HEK293 (cell line): ENCODE measurements around the gene RAB23.

Experiments used
- ZNF174 ChIP-seq: fragments of 450-650 bp; formaldehyde crosslinking; IDR thresholded peaks from 2 replicates; pipeline ENCODE4 v1.5.0; 2017; ENCODE audit warnings: missing biosample characterization, mild to moderate bottlenecking, missing genetic modification characterization
- ZNF175 ChIP-seq: fragments of 450-650 bp; formaldehyde crosslinking; IDR thresholded peaks from 2 replicates; pipeline ENCODE4 v1.5.1; 2016; ENCODE audit warnings: missing biosample characterization, missing genetic modification characterization
- TF ChIP-seq, protein P1 (sequence below): fragments of 450-650 bp; formaldehyde crosslinking; IDR thresholded peaks from 2 replicates; pipeline ENCODE4 v1.5.1; 2016; ENCODE audit warnings: missing biosample characterization, missing genetic modification characterization

DNA sequence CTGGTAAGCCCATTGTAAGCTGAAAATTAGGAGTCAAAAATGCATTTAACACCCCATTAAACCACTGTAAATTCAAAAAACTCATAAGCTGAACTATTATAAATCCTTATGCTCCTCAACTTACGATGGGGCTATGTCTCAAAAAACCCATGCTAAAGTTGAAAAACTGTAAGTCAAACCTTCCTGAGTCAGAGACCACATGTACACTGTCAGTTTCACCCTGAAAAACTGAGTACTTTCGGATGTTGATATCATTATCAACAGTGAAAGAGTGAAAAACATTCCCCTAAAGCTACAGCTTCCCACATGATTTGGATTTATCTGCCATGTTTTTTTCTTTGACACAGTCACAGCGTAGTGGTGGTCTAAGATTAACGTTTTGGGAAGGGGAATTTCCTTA, 14.2 kb downstream of the RAB23 start:
- TF ChIP-seq, protein P1, sequence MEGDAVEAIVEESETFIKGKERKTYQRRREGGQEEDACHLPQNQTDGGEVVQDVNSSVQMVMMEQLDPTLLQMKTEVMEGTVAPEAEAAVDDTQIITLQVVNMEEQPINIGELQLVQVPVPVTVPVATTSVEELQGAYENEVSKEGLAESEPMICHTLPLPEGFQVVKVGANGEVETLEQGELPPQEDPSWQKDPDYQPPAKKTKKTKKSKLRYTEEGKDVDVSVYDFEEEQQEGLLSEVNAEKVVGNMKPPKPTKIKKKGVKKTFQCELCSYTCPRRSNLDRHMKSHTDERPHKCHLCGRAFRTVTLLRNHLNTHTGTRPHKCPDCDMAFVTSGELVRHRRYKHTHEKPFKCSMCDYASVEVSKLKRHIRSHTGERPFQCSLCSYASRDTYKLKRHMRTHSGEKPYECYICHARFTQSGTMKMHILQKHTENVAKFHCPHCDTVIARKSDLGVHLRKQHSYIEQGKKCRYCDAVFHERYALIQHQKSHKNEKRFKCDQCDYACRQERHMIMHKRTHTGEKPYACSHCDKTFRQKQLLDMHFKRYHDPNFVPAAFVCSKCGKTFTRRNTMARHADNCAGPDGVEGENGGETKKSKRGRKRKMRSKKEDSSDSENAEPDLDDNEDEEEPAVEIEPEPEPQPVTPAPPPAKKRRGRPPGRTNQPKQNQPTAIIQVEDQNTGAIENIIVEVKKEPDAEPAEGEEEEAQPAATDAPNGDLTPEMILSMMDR: no peak
- TF ChIP-seq ZNF175 (tag by site-specific recombination) (no peak), ZNF174 (tag by site-specific recombination) (no peak)
